ENCODE measurements around the gene TSHZ2. TPM values are rescaled to one million over a fixed set of nuclear protein-coding genes. Genes with fewer than 3 reads are reported as not detected.

Gene TSHZ2
- total RNA-seq, 1 experiment from 2014 or later = 0.07 TPM

GRCh38 chr20:53183181-53183580 is 211.0 kb downstream of the TSHZ2 start:
- intact Hi-C loops (cut with micrococcal nuclease) = no loop called here
- Histone ChIP-seq H3K4me1 (ENCODE audit: control insufficient read depth in 1 of 2, insufficient read depth in 2 of 2, low read length in 2 of 2) (no peaks in the 10 kb centered on the region), H3K27me3 (ENCODE audit: insufficient read depth, low read length) (peaks cover 67% of the 10 kb centered on the region), H3K9me3 (ENCODE audit: control insufficient read depth in 1 of 2, insufficient read depth in 1 of 2, low read depth in 1 of 2, low read length in 2 of 2) (no peaks in the 10 kb centered on the region), H3K9me2 (ENCODE audit: insufficient read depth) (no peaks in the 10 kb centered on the region), H4K20me1 (ENCODE audit: insufficient read depth) (no peaks in the 10 kb centered on the region), H3K4me3 (replicated peaks in 1 of 2; ENCODE audit: low read depth in 1 of 2, low read length in 2 of 2) (no peak overlapping the region), H3K4me2 (ENCODE audit: low read length) (no peak overlapping the region), H3K27ac (ENCODE audit: low read depth, low read length) (no peak overlapping the region), H3K36me3 (ENCODE audit: control insufficient read depth in 1 of 2, insufficient read depth in 2 of 2, low read length in 2 of 2) (no peaks in the 10 kb centered on the region), H3K79me2 (ENCODE audit: insufficient read depth, low read length) (no peaks in the 10 kb centered on the region), H2AFZ (ENCODE audit: low read depth, low read length, poor library complexity, severe bottlenecking) (no peak overlapping the region), H3K9ac (ENCODE audit: low read length) (no peak overlapping the region)
- POLR2A ChIA-PET = no interaction called here
- no TSS peak for BruUV-seq (replicated peaks)
- CTCF ChIA-PET = no interaction called here
- ATAC-seq (no peak), DNase-seq (ENCODE audit: low read depth, low spot score) (no peak)
- TF ChIP-seq TCF7L2 (IDR thresholded peaks at IDR 0.05; ENCODE audit: borderline replicate concordance, extremely low read depth, insufficient read depth, insufficient read length) = no peak
- RAD21 ChIA-PET (ENCODE audit: low non-redundant PET in 1 of 2, low total read pairs in 2 of 2, uncharacterized antibody in 2 of 2, unreplicated experiment in 2 of 2) = no interaction called here

DNA sequence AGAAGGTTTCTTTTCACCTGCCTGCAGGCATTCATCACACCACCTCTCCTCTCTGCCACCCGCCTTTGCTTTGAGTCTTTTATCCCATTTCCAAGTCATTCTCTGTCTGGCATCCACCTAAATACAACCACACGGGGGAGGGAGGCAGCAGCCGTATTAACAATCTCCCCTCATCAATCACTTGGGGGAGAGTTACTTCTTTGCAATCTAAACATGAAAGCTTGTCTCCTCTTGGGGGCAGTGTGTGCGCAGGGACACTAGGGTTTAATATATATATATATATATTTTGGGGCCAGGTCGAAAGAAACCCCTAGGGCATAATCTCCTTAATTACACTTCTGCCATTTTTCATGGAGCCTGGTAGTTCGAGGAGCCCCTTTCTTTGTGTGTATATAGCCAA is 214.5 kb downstream of the TSHZ2 start:
- ChIA-PET RAD21 (ENCODE audit: low non-redundant PET in 1 of 2, low total read pairs in 2 of 2, uncharacterized antibody in 2 of 2, unreplicated experiment in 2 of 2) (no interaction called here), POLR2A (no interaction called here)
- 0 out of 2 replicates have a peak, but pooled peaks have one; percentile 38 for ATAC-seq

More for the DNA sequence above, 214.5 kb downstream of the TSHZ2 start:
- H3K27me3 ChIP-seq (ENCODE audit: insufficient read depth, low read length) = peaks cover 47% of the 10 kb centered on the region
- H3K79me2 ChIP-seq (ENCODE audit: insufficient read depth, low read length) = no peaks in the 10 kb centered on the region
- H3K4me1 ChIP-seq (ENCODE audit: control insufficient read depth in 1 of 2, insufficient read depth in 2 of 2, low read length in 2 of 2) = no peaks in the 10 kb centered on the region
- H3K4me3 ChIP-seq (replicated peaks in 1 of 2; ENCODE audit: low read depth in 1 of 2, low read length in 2 of 2) = no peak overlapping the region
- BruUV-seq (replicated peaks) = no TSS peak
- no peak overlapping the region for H2AFZ ChIP-seq (ENCODE audit: low read depth, low read length, poor library complexity, severe bottlenecking)
- H3K36me3 ChIP-seq (ENCODE audit: control insufficient read depth in 1 of 2, insufficient read depth in 2 of 2, low read length in 2 of 2) = no peaks in the 10 kb centered on the region
- no peak overlapping the region for H3K27ac ChIP-seq (ENCODE audit: low read depth, low read length)
- no peaks in the 10 kb centered on the region for H4K20me1 ChIP-seq (ENCODE audit: insufficient read depth)
- DNase-seq (ENCODE audit: low read depth, low spot score) = no peak
- no peaks in the 10 kb centered on the region for H3K9me3 ChIP-seq (ENCODE audit: control insufficient read depth in 1 of 2, insufficient read depth in 1 of 2, low read depth in 1 of 2, low read length in 2 of 2)
- H3K4me2 ChIP-seq (ENCODE audit: low read length) = no peak overlapping the region
- CTCF ChIA-PET = interaction anchor here (0.9 to 1.8 kb wide), 3 partner anchors 13 to 361 kb away, joined by 3 to 13 read pairs (median 3); no protein-coding TSS in a partner anchor
- H3K9ac ChIP-seq (ENCODE audit: low read length) = no peak overlapping the region
- TF ChIP-seq RAD21 (IDR thresholded peaks at IDR 0.05; ENCODE audit: low read depth) (0 out of 2 replicates have a peak, but pooled peaks have one; percentile 4), POLR2A (IDR thresholded peaks at IDR 0.05; ENCODE audit: borderline replicate concordance, extremely low read depth, insufficient read depth, insufficient read length) (no peak)
- TF ChIP-seq, protein P1, sequence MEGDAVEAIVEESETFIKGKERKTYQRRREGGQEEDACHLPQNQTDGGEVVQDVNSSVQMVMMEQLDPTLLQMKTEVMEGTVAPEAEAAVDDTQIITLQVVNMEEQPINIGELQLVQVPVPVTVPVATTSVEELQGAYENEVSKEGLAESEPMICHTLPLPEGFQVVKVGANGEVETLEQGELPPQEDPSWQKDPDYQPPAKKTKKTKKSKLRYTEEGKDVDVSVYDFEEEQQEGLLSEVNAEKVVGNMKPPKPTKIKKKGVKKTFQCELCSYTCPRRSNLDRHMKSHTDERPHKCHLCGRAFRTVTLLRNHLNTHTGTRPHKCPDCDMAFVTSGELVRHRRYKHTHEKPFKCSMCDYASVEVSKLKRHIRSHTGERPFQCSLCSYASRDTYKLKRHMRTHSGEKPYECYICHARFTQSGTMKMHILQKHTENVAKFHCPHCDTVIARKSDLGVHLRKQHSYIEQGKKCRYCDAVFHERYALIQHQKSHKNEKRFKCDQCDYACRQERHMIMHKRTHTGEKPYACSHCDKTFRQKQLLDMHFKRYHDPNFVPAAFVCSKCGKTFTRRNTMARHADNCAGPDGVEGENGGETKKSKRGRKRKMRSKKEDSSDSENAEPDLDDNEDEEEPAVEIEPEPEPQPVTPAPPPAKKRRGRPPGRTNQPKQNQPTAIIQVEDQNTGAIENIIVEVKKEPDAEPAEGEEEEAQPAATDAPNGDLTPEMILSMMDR (IDR thresholded peaks at IDR 0.05 in 2 of 3, conservative IDR thresholded peaks at IDR 0.05 in 1 of 3; ENCODE audit: borderline replicate concordance in 1 of 3, insufficient read depth in 1 of 3, low read depth in 2 of 3, low read length in 2 of 3) = 0 out of 6 replicates have a peak, but pooled peaks of 2 of the 3 experiments have one; percentile 9 to 18
- no peaks in the 10 kb centered on the region for H3K9me2 ChIP-seq (ENCODE audit: insufficient read depth)
- intact Hi-C loops (cut with micrococcal nuclease) = no loop called here

Data from HCT116 (cell line).